Adrenal gland (tissue), 12 donors: ENCODE data around the gene ADARB2. TPM values are rescaled to one million over a fixed set of nuclear protein-coding genes. Genes with fewer than 3 reads are reported as not detected.

Experiments used
- DNase-seq, 7 donors: peaks; one replicate each; pipeline ENCODE4 v3.0.0-alpha.2; 2019 to 2020
- H3K27ac ChIP-seq, 5 donors: fragments of 200-600 bp; sonication (generic) in 4 of 5; 1 replicate in 3 of 5; 2 replicates in 2 of 5; pipeline versions ENCODE4 v1.5.1 to v1.8.0; 2016 to 2020; ENCODE audit warnings: mild to moderate bottlenecking in 1 of 5
- H3K27me3 ChIP-seq: fragments of 200-600 bp; 2 replicates; pipeline ENCODE4 v1.8.0; 2021
- H3K36me3 ChIP-seq, 2 donors: fragments of 200-600 bp; replicated peaks in 1 of 2; 1 replicate in 1 of 2; 2 replicates in 1 of 2; pipeline versions ENCODE4 v1.5.1 to v1.8.0; 2018 to 2022
- H3K4me1 ChIP-seq, 2 donors: fragments of 200-600 bp; replicated peaks in 1 of 2; 1 replicate in 1 of 2; 2 replicates in 1 of 2; pipeline versions ENCODE4 v1.5.1 to v1.8.0; 2018 to 2021
- H3K4me3 ChIP-seq, 4 donors: fragments of 200-600 bp; sonication (generic) in 3 of 4; one replicate each; pipeline ENCODE4 v1.5.1; 2016 to 2018
- H3K9me3 ChIP-seq, 3 donors: fragments of 200-600 bp; sonication (generic) in 1 of 3; replicated peaks in 1 of 3; 1 replicate in 2 of 3; 2 replicates in 1 of 3; pipeline versions ENCODE4 v1.5.1 to v1.8.0; 2016 to 2021
- POLR2A ChIP-seq, 2 donors: fragments of 450-650 bp; IDR thresholded peaks; one replicate each; pipeline ENCODE4 v1.6.1; 2017; ENCODE audit warnings: antibody characterized with exemption in 2 of 2, mild to moderate bottlenecking in 2 of 2, moderate library complexity in 1 of 2
- WGBS, 4 donors: extraction: QIAGEN DNeasy Blood & Tissue Kit in 2 of 4; methylation state at CpG; one replicate each; pipeline versions ENCODE4 v1.1.5 to v1.1.7; 2013 to 2017; 5-methylcytosine and 5-hydroxymethylcytosine counted together
- intact Hi-C, 2 donors: fragments of 100-400 bp; cut with DNase I; formaldehyde crosslinking; loops; one replicate each; pipeline versions ENCODE4 v1.14.1 to v1.15.0; 2022 to 2023
- polyA plus RNA-seq, 3 donors: library from polyadenylated mRNA; stranded (reverse); fragments of 200-250 nt in 2 of 3; fragments of 350-450 nt in 1 of 3; fragmentation: Illumina TruSeq in 1 of 3; extraction: RNeasy Lipid Tissue Mini Kit (QIAGEN cat#74804) in 1 of 3; gene quantifications; one replicate each; pipeline ENCODE4 v1.2.3, GENCODE V29; 2013 to 2014
- total RNA-seq, 9 donors: library from RNA; depleted of rRNA in 4 of 9; stranded (reverse); fragments of >200 nt in 4 of 9; fragments of 120-200 nt in 1 of 9; fragmentation: NEBNext Ultra II Directional in 1 of 9; extraction: Animal tissue kit (Norgen Biotek cat#: 25700) in 1 of 9; gene quantifications; one replicate each; pipeline versions ENCODE4 v1.1.0 to v1.2.4, GENCODE V29; 2013 to 2023
- TF ChIP-seq, protein P1 (sequence below), 6 experiments: fragments of 450-650 bp in 4 of 6; fragments of 200-600 bp in 2 of 6; sonication (generic) in 1 of 6; IDR thresholded peaks; 1 replicate in 5 of 6; 2 replicates in 1 of 6; pipeline versions ENCODE4 v1.5.1 to v1.8.0; 2016 to 2021; ENCODE audit warnings: antibody characterized with exemption in 6 of 6, mild to moderate bottlenecking in 2 of 6, moderate library complexity in 1 of 6
- donor health status: healthy with polysubstance abuse.
- donor health status: Bipolar disorder and iron deficiency.
- donor health status: DM: yes; HTN: yes; CAD: no.
- donor health status: DM: no; HTN: no; CAD: no.
- donor health status: DM: no; HTN: no; CAD: no.
- donor health status: DM: yes; HTN: yes; CAD: no.

The ADARB2 gene
- total and polyA plus RNA-seq, 12 donors = 0.14 to 3.1 (median 0.91) TPM

DNA sequence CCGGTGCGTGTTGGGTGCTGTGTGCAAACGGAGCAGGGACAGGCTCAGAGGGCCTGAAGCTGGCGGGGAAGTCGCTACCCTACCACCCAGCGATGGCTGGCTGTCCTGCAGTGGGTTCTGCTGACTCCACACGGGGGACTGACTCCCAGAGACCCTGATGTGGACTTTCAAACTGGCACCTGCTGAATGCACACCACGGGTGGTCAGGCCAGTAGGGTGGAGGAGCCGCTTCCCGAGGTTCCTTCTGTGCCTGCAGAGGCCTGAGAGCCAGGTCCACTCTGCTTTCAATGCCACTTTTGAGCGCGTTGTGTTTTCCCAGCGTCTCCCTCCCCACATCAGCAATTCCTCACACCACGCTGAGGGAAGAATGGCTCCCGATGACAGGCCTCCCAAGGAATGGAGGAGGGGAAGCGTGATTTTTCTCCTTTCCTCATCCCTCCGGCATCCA lies 135.3 kb downstream of the ADARB2 start:
- no peaks in the 10 kb centered on the region for H3K27me3 ChIP-seq
- intact Hi-C loops = no loop called here
- 50 to 60% (median 53%) methylated on average over 11 to 17 of the region's 17 CpGs for WGBS, 4 donors

GRCh38 chr10:1601406-1601805 lies 135.9 kb downstream of the ADARB2 start:
- H3K36me3 ChIP-seq = no peaks in the 10 kb centered on the region
- H3K27ac ChIP-seq = no peak overlapping the region
- no peaks in the 10 kb centered on the region for H3K4me1 ChIP-seq
- 59 to 71% (median 64%) methylated on average over 10 of the region's 10 CpGs for WGBS, 4 donors
- H3K4me3 ChIP-seq = no peak overlapping the region
- TF ChIP-seq POLR2A (IDR thresholded peaks at IDR 0.05) = no peak
- TF ChIP-seq, protein P1, sequence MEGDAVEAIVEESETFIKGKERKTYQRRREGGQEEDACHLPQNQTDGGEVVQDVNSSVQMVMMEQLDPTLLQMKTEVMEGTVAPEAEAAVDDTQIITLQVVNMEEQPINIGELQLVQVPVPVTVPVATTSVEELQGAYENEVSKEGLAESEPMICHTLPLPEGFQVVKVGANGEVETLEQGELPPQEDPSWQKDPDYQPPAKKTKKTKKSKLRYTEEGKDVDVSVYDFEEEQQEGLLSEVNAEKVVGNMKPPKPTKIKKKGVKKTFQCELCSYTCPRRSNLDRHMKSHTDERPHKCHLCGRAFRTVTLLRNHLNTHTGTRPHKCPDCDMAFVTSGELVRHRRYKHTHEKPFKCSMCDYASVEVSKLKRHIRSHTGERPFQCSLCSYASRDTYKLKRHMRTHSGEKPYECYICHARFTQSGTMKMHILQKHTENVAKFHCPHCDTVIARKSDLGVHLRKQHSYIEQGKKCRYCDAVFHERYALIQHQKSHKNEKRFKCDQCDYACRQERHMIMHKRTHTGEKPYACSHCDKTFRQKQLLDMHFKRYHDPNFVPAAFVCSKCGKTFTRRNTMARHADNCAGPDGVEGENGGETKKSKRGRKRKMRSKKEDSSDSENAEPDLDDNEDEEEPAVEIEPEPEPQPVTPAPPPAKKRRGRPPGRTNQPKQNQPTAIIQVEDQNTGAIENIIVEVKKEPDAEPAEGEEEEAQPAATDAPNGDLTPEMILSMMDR (IDR thresholded peaks at IDR 0.05) = no peak
- no peaks in the 10 kb centered on the region for H3K9me3 ChIP-seq
- intact Hi-C loops = no loop called here
- no peak for DNase-seq
- no peaks in the 10 kb centered on the region for H3K27me3 ChIP-seq

More for the DNA sequence above, 135.3 kb downstream of the ADARB2 start:
- H3K4me3 ChIP-seq = no peak overlapping the region
- no peak for DNase-seq
- no peaks in the 10 kb centered on the region for H3K9me3 ChIP-seq
- no peaks in the 10 kb centered on the region for H3K36me3 ChIP-seq
- TF ChIP-seq, protein P1 (IDR thresholded peaks at IDR 0.05) = no peak
- TF ChIP-seq POLR2A (IDR thresholded peaks at IDR 0.05) = no peak
- no peak overlapping the region for H3K27ac ChIP-seq
- no peaks in the 10 kb centered on the region for H3K4me1 ChIP-seq

DNA sequence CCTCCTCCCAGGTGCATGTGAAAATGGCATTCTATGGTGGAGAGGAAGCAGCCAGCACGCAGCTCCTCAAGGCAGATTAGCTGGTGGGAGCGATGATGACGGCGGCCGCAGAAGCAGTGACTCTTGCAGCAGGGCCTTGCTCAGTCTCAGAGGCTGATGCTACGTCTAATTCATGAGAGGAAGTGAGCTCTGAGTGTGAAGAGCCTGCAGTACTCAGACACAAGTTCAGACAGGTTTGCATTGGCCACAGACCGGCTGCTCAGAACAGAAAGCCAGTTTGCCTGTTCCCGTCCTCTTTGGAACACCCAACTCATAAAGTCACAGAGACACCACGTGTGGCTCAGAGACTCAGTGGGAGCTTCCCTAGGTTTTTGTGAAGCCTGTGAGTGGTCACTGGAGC lies 136.5 kb downstream of the ADARB2 start:
- intact Hi-C loops = no loop called here
- no peaks in the 10 kb centered on the region for H3K9me3 ChIP-seq
- WGBS, 4 donors = 76 to 91% (median 78%) methylated on average over 6 to 9 of the region's 9 CpGs
- H3K4me3 ChIP-seq = no peak overlapping the region
- no peak for TF ChIP-seq POLR2A (IDR thresholded peaks at IDR 0.05)
- TF ChIP-seq, protein P1 (IDR thresholded peaks at IDR 0.05) = no peak
- no peaks in the 10 kb centered on the region for H3K4me1 ChIP-seq
- no peak for DNase-seq
- no peaks in the 10 kb centered on the region for H3K27me3 ChIP-seq
- no peaks in the 10 kb centered on the region for H3K36me3 ChIP-seq
- H3K27ac ChIP-seq = no peak overlapping the region

- H3K27me3 ChIP-seq = no peaks in the 10 kb centered on the region
- no peaks in the 10 kb centered on the region for H3K9me3 ChIP-seq
- no peaks in the 10 kb centered on the region for H3K36me3 ChIP-seq
- no peak for DNase-seq
- no peak overlapping the region for H3K4me3 ChIP-seq
- intact Hi-C loops = no loop called here
- no peaks in the 10 kb centered on the region for H3K4me1 ChIP-seq
- no peak for TF ChIP-seq POLR2A (IDR thresholded peaks at IDR 0.05)
- TF ChIP-seq, protein P1 (IDR thresholded peaks at IDR 0.05) = no peak
- H3K27ac ChIP-seq = no peak overlapping the region
- WGBS, 4 donors = 77 to 83% (median 81%) methylated on average over 18 to 20 of the region's 20 CpGs
Measured at GRCh38 chr10:1598393-1599153, 138.8 kb downstream of the ADARB2 start.
